Stimulated activated CD8-positive, alpha-beta memory T cell treated with anti-CD3 and anti-CD28 coated beads, Interleukin-4, amount 100 ng/mL, for 24 hours (primary cell): Measurements from ENCODE around the gene IGLON5.

Source experiments
- DNase-seq: peaks from one replicate; pipeline ENCODE4 v3.0.0-alpha.2; 2020; ENCODE audit warnings: low read depth

The IGLON5 gene

DNA sequence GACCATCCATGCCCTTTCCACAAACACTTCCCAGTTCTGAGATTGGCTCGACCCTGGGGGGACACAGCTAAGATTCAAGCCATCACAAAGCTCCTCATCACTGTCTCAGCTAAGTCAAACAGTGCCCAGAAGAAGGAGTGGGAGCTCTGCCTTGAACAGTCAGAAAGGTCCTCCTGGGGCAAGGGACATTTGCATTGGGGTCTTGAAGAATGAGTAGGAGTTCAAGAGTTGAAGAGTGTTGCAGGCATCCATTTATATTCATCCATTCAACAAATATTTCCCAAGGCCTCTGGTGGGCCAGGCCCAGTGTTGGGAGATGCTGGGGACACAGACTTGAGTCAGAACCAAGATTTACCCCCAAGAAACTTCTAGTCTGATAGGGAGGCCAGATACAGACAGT, 6.5 kb downstream of the IGLON5 start:
- DNase-seq: no peak

DNA sequence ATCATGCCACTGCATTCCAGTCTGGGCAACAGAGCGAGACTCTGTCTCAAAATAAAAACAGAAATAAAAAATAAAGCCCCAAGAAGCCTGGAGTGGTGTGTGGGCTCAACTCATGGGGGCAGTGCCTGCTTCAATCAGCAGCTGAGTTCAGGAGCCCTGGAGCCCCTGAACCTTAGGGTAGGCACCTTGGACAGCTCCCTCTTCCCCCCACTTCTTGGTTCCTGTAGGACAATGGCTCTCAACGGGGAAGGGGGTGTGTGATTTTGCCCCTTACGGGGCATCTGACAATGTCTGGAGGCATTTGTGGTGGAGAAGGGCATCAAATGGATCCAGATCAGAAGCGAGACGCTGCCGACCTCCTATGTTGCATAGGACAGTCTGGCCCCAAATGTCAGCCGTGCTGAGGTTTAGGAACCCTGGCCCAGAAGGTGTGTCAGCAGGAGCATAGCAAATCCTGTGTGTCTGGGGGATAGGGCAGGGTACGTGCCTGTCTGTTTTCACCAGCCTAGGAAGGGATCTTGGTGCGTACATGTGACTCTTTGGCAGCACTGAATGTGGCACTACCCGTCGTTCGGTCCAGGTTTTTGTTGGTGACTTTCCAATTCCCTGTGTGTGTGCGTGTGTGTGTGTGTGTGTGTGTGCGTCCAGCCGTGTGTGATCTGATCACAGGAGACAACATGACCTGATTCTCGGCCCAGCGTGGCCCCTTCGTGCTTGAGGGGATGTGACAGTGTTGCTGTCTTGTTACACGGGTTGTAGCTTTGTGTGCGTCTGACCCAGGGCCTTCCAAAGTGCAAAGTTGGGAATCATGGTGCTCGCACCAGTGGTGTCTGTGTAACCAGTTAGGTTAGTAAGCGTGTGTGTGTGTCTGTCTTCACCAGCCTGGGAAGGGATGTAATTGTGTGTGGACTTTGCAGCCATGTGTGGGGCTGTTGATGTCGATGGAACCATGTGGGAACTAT, 7.5 kb downstream of the IGLON5 start:
- no peak for DNase-seq

DNA sequence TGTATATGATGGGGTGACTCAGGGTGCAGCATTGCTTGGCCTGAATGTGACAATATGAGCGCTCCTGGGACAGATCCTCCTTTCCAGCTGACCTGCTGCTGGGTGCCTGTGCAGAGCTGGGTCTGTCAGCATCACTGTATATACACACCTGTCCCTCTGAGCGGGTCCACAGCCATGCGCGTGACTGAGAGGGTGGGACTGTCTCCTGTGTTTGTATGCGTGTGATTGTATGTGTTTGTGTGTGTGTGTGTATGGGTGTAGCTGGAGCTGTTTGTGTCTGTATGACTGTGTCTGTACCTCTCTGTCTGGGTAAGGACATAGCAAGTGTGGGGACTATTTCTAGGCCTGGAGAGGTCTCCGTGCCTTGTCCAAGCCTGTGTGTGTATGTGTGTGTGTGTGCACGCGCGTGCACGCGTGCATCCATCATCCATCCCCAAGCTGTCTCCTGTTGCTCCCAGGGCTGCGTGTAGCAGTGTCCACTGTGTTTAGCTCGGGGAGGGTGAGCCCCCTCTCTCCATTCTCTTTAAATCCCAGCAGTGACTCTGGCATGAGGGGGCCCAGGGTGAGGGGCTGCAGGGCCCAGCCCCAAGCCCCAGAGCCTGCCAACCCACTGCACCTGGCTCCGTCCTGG, 8.3 kb downstream of the IGLON5 start:
- DNase-seq: no peak

DNA sequence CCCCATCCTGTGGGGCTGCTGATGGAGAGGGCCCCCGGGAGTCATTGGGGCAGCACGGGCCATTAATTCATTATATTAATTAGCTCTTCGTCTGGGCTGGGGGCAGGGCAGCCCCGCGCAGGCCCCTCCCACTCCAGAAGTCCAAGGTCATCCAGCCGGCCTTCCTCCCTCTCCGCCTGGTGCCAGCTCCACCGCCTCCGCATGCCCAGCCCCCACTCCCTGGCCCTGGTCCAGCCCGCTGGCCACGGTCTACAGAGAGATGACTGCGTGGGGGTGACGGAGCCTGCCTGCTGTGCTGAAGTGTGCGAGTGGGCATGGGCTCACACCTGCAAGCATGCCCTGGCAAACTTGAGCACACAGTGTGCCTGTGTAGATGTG, 8.8 kb downstream of the IGLON5 start:
- DNase-seq: no peak

DNA sequence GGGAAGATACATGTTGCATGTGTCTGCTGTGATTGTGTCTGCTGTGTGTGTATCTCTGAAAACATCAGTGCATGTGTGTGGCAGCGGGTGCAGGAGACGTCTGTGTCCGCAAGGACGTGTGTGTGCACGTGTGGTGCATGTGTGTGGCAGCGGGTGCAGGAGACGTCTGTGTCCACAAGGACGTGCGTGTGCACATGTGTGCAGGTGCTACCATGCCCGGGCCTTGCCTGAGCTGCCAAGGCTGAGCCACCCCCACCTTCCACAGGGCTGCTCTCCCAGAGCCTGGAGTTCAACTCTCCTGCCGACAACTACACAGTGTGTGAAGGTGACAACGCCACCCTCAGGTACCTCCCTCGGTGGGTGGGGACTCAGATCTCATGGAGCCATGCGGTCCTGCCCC, 10.4 kb downstream of the IGLON5 start:
- no peak for DNase-seq

DNA sequence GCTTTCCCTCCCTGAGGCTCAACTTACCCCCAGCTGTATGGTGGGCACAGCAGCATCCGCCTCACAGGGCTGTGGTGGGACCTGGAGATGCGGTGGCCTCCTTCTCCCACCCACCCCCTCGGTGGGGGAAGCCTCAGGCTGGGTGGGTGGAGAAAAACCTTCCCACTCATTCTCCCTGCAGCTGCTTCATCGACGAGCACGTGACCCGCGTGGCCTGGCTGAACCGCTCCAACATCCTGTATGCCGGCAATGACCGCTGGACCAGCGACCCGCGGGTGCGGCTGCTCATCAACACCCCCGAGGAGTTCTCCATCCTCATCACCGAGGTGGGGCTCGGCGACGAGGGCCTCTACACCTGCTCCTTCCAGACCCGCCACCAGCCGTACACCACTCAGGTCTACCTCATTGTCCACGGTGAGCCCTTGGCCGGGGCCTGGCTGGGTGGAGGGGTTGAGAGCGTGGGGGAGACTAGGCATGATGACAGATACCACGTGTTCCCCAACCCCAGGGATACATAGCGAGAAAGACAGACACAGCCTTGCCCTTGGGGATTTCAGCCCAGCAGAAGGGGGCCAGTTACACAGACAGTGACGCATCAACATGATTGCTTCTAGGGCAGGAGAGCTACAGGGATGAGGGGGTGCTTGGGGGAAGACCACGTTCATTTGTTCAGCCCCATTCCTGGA, 12.2 kb downstream of the IGLON5 start:
- DNase-seq: no peak

DNA sequence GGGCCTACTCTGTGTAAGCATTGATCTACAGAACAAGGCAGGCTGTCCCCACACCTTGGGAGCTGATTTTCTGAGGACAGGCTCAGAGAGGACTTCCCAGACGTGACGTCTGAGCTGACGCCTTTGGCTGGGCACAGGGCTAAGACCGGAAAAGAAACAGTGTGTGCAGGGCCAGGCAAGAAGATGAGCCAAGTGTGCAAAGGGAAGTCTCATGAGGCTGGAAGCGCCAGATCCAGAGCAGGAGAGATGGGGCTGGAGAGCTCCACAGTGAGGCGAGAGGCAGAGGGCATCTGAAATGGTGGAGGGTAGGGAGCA, 12.7 kb downstream of the IGLON5 start:
- no peak for DNase-seq

DNA sequence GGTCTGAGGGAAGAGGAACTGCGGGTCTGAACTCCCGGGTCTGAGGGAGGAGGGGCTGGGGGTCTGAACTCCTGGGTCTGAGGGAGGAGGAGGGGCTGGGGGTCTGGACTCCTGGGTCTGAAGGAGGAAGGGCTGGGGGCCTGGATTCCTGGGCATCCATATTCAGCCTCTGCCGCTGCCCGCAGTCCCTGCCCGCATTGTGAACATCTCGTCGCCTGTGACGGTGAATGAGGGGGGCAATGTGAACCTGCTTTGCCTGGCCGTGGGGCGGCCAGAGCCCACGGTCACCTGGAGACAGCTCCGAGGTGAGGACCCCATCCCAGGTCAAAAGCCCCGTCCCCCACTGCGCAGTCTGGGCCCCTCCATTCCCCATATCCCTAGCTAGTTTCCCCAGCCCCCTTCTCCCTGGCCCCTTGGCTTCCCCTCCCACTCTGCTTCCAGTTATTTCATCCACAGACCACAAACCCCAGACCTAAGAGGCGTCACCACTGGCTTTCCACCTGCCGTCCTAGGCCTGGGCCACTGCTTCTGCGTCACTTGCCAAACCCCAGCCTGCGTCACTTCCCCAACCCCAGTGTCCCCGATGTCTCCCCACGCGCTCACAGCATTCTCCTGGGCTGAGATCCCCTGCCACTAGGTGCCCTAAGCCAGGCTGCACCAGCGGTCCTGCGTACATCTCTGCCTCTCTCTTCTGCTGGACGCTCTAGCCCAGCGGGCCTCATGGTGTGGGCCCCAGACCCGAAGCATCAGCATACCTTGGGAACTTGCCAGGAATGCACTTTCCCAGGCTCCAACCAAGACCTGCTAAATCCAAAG, 13.9 kb downstream of the IGLON5 start:
- DNase-seq: no peak

DNA sequence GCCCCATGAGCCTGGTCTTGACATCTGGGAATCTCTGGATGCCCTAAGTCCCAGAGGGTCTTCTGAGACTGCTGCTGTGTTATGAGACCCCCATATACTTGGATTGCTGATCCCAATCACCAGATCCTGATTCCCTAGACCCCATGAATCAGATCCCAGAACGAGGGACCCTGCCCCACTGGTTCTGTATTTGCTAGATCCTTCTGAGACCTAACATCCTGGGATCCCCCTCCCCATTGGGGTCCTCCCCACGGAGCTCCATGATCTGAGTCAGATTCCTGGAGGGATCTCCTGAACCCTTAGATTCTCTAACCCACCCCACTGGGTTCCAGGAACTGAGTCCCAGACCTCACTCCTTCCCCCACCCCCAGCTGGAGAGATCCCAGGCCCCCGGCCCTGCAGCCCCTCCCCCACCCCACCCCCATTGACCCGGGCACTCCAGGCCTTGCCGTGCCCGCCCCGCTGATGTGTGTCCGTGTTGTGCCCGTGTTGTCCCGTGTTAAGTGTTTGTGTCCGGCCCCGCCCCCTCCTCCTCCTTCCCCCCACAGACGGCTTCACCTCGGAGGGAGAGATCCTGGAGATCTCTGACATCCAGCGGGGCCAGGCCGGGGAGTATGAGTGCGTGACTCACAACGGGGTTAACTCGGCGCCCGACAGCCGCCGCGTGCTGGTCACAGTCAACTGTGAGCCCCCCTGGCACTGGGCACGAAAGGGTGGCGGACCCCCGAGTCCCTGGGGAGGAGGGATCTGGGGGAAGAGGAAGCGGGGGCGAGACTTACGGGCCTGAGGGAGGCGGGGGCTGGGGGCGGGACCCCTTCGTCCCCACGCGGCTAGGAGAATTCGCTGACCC, 15.0 kb downstream of the IGLON5 start:
- no peak for DNase-seq

DNA sequence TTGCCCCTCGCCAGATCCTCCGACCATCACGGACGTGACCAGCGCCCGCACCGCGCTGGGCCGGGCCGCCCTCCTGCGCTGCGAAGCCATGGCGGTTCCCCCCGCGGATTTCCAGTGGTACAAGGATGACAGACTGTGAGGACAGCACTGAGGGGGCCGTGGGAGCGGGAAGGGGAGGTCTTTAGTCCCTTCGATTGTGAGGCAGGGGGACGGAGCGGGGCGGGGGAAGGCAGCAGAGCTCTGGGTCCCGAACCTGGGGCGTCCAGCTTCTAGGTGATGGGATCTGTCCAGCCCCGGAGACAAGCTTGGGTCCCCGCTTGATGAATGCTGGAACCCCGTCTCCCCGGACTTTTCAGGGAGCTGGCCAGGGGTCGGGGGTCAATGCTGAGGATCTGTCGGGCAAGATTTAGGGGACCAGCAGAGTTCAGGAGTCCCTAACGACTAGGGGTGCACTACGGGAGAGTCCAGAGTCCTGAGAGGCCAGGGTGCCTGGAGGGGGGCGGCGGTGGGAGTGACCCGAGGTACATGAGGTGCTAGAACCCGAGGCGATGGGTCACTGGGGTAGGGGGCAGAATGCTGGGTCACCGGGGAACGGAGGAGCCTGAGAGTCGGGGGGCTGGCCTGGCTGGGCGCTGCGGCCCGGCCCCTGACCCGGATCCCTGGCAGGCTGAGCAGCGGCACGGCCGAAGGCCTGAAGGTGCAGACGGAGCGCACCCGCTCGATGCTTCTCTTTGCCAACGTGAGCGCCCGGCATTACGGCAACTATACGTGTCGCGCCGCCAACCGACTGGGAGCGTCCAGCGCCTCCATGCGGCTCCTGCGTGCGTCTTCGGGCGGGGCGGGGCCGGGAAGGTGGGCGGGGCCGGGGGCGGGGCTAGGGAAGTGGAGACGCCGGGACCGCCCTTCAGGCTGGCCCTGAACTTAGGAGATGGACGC, 15.9 kb downstream of the IGLON5 start:
- DNase-seq: peak; percentile 42

DNA sequence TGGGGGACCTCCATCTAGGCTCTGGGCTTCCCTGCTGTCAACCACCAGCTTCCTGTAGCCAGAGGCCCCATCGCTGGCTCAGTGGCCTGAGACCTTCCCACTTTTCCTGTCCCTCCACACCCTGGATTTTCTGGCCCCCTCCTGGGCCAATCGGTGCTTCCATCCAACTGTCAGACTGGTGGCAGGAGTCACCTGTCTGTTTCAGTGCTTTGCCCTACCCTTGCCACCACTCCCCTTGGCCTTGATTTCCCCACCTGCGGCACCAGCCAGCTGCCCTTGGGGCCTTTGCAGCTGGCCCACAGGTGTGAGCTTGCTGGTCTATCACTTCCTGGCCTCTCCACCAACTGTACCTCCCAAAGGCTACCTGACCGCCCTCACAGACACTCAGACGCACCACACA, 18.0 kb downstream of the IGLON5 start:
- no peak for DNase-seq

DNA sequence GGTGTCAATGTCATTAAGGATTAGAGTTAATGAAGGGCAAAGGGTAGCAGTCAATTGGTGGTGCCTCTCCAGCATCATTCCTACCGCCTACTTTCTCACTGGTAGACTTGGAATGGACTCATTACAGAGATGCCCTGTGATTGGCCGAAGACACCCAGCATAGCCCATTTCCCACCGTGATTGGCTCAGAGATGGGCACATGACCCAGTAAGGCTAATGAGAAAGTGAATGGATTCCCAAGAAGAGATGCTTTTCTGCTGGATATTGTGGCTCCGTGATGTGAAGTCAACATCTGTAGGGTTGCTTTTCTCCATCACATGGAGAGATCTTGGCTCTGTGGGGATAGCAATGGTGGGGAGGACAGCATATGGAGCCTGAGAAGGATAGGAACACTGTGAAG, 18.9 kb downstream of the IGLON5 start:
- DNase-seq: no peak

DNA sequence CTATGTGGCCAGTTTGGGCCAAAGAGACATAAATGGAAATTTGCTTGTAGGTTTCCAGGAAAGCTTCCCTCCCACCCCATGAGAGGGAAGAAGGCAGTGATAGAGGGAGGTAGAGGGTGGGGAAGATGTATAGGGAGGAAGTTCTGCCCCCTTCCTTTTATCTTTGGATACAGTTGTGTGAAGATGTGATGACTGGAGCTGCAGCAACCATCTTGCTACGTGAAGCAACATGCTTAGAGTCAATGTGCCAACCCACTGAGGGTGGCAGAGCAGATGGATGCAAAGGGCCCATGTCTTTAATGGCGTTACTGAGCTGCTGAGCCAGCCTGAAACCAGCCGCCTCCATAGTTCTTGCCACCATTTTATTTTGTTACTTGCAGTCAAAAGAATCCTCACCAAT, 19.7 kb downstream of the IGLON5 start:
- DNase-seq: no peak

DNA sequence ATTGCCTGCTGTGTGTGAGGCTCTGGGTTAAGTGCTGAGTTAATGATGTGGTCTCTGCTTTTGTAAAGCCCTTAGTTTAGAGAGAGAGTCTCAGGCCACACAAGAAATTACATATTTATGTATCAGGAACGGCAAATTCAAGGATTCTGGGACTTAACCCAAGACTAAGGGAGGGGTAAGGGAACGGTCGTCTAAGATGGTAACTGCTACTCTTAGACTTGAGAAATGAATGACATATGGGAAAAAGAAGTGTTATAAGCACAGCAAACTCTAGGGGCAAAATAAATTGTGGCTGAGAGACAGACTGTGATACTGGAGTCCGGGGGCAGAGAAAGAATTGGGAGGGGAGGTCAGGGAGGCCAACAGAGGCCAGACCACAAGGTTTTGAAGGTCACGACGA, 20.3 kb downstream of the IGLON5 start:
- DNase-seq: no peak

DNA sequence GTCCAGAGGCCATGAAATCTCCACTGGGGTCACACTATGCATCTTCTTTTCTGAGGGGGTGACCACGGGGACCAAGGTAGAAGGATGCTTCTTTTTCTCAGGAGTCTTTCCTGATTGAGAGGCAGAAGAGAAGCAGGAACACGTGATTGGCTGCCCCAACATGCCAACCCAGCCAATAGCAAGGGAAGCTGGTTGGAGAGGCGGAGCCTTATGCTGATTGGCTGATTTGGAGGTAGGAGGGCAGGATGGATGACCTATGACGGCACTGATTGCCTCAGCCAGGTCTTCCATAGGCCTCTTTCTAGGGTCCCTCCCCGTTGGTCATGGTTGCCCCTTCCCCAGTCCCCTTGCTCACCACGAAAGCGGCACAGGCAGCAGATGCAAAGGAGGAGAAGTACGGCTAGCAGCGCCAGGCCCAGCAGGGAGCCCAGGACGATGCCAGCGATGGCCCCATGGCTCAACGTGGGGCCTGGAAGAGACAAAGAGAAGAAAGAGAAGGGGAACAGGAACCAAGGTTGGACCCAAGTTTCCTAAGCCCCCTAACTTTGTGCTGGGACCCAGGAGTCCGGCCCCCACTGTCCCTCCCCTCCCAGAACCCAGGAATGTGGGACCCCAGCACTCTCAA, 22.5 kb downstream of the IGLON5 start:
- DNase-seq: no peak

DNA sequence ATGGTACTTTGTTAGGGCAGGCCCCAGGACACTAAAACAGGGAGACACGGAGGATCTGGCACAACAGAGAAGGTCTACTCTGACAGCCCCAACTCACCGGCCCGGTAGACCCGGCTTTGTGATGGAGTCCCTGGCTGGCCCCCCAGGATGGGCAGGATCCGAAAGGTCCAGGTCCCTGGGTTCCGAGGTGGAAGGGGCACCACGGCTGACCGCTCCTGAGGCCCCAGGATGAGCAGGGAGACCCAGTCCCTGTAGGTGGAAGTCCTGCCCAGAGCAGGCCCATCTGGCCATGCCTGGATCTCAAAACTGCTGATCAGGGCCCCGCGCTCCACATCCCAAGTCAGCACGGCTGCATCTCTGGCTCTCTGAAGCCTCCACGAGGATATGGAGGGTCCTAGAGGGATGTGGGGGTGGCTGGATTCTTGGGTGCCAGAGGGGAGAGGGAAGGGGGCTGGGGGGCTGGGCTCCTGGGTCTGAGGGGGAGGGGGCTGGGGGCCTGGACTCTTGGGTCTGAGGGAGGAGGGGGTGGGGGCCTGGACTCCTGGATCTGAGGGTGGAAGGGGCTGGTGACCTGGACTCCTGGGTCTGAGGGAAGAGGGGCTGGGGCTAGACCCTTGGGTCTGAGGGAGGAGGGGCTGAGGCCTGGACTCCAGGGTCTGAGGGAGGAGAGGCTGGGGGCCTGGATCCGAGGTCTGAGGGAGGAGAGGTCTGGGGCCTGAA, 25.9 kb downstream of the IGLON5 start:
- no peak for DNase-seq

DNA sequence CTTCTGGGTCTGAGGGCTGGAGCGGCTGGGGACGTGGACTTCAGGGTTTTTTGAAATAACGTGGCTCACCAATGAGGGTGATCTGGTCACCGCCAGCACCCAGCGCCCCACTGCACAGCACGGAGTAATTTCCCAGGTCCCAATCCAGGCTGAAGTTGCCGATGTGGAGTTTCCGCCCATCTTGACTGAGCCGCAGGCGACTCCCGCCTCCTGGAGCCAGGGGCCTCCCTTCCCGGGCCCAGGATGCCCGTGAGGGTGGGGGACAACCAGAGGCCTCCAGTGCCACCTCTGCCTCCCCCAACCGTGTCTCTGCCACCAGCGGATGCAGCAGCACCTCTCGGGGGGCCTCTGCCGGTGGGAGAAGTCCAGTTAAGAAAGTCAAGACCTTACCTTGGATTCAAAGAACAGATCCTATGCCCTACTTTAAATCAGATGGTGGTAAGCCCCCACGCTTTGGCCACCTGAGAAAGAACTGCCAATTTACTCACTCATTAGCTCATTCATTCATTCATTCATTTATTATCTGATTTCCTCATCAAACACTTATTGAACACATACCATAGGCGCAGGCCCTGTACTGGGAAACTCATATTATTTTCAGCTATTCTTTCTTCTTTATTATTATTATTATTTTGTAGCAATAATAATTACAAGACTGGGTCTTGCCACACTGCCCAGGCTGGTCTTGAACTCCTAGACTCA, 26.6 kb downstream of the IGLON5 start:
- DNase-seq: no peak

DNA sequence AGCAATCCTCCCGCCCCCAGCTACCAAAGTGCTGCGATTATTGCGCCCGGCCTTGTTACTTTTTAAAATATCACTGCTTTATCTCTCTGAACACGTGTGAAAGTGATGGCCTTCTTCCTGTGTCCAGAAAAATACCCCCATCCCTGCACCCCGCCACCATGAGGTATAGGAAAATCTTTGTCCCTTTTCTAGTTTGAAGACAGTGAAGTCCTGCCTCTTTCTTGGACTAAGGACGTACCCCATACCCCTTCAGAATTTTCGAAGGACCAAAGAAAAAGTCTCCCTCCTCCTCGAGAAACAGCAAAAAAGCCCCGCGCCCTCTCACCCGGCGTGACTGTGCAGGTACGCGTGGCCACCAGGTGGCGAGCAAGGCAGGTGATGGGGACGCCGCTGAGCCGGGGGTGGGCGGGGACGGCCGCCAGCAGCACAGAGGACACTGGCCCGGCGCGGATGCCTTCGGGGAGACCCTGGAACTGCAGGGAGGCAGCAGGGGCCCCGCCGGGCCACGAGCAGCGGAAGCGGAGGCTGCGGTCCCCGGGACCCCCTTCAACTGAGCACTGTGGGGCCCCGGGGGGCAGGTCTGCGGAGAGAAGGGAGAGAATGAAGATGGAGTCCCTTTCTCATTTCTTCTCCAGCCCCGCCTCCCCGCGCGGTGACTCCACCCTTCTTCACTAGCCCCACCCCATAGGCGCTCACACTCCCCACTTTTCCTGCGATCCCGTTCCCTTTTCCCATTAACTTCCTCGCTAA, 27.3 kb downstream of the IGLON5 start:
- peak; percentile 84 for DNase-seq
